Heart right ventricle (tissue), 16 donors: ENCODE measurements around the gene GFPT2. TPM values are rescaled to one million over a fixed set of nuclear protein-coding genes. Genes with fewer than 3 reads are reported as not detected.

Experiments
- ATAC-seq, 8 donors: fragments of 200-7000 bp; cut with Tn5 transposase; one replicate each; pipeline ENCODE4 v1.9.1; 2020; ENCODE audit warnings: mild to moderate bottlenecking in 8 of 8, moderate library complexity in 8 of 8, moderate number of reproducible peaks in 1 of 8
- DNase-seq, 2 donors: peaks; one replicate each; pipeline ENCODE4 v3.0.0-alpha.2; 2020
- H3K27ac ChIP-seq, 10 donors: fragments of 200-600 bp; sonication (generic) in 2 of 10; one replicate each; pipeline versions ENCODE4 v1.5.0 to v1.8.0; 2020 to 2022; ENCODE audit warnings: mild to moderate bottlenecking in 3 of 10
- H3K27me3 ChIP-seq, 7 donors: fragments of 200-600 bp; one replicate each; pipeline ENCODE4 v1.8.0; 2021 to 2022; ENCODE audit warnings: mild to moderate bottlenecking in 2 of 7
- H3K36me3 ChIP-seq, 9 donors: fragments of 200-600 bp; sonication (generic) in 1 of 9; one replicate each; pipeline versions ENCODE4 v1.5.0 to v1.8.0; 2020 to 2022; ENCODE audit warnings: mild to moderate bottlenecking in 2 of 9
- H3K4me1 ChIP-seq, 9 donors: fragments of 200-600 bp; sonication (generic) in 1 of 9; one replicate each; pipeline versions ENCODE4 v1.5.0 to v1.8.0; 2020 to 2022; ENCODE audit warnings: mild to moderate bottlenecking in 4 of 9
- H3K4me3 ChIP-seq, 10 donors: fragments of 200-600 bp; sonication (generic) in 2 of 10; one replicate each; pipeline versions ENCODE4 v1.5.0 to v1.8.0; 2020 to 2022; ENCODE audit warnings: mild to moderate bottlenecking in 7 of 10, moderate library complexity in 2 of 10
- H3K9me3 ChIP-seq, 11 donors: fragments of 200-600 bp in 10 of 11; sonication (generic) in 2 of 11; one replicate each; pipeline versions ENCODE4 v1.5.0 to v1.8.0; 2013 to 2022; ENCODE audit warnings: mild to moderate bottlenecking in 2 of 11, control low read depth in 1 of 11, moderate library complexity in 1 of 11
- WGBS, 2 donors: extraction: QIAGEN DNeasy Blood & Tissue Kit; methylation state at CpG; one replicate each; pipeline ENCODE4 v1.1.7; 2013; ENCODE audit warnings: inconsistent platforms in 1 of 2; 5-methylcytosine and 5-hydroxymethylcytosine counted together
- intact Hi-C, 10 donors: fragments of 100-400 bp; cut with DNase I; formaldehyde crosslinking; loops; one replicate each; pipeline versions ENCODE4 v1.11.1 to v1.14.2; 2022
- polyA plus RNA-seq, 2 donors: library from polyadenylated mRNA; stranded (reverse); fragments of 200-250 nt; gene quantifications; one replicate each; pipeline ENCODE4 v1.2.3, GENCODE V29; 2013
- total RNA-seq, 10 donors: library from RNA; stranded (reverse); fragmentation: NEBNext Ultra II Directional in 3 of 10; extraction: Animal tissue kit (Norgen Biotek cat#: 25700) in 3 of 10; gene quantifications; one replicate each; pipeline versions ENCODE4 v1.2.1 to v1.2.4, GENCODE V29; 2021 to 2023
- TF ChIP-seq, protein P1 (sequence below), 9 donors: fragments of 200-600 bp; sonication (generic) in 2 of 9; IDR thresholded peaks; one replicate each; pipeline versions ENCODE4 v1.5.0 to v1.8.0; 2021 to 2022; ENCODE audit warnings: antibody characterized with exemption in 9 of 9, mild to moderate bottlenecking in 5 of 9, moderate library complexity in 1 of 9
- donor health status: Arrhythmogenic right ventricular cardiomyopathy.
- donor health status: ischemic (EF 13 %, LVEDD 7.1; RV severe dilation, severe dysfunction).
- donor health status: healthy with polysubstance abuse.
- donor health status: DM: no; HTN: yes; CAD: no.
- donor health status: DM: no; HTN: no; CAD: no.
- donor health status: ischemic (EF 25% LVEDD 6.9; RV normal size, moderate dysfunction).
- donor health status: ischemic (EF 25% LVEDD 5.7; RV mildly dilated, moderate dysfunction).
- donor health status: healthy.
- donor health status: DM: yes; HTN: yes; CAD: no.
- donor health status: Ischemic cardiomyopathy.
- donor health status: ischemic (EF 35%, LVEDD 5.7; RV mildly dilated, moderate dysfunction).
- donor health status: nonischemic (EF 11% LVEDD 7.7; RV severe dilation, severe dysfunction).
- donor health status: DM: yes; HTN: yes; CAD: no.
- donor health status: PGD.
- donor health status: ischemic (EF 29% LVEDD 5.4; RV normal size, mild dysfunction).
- donor health status: nonischemic (EF 23%, LVEDD 6.1; RV moderate dilation, normal function).

GFPT2 gene
- total and polyA plus RNA-seq, 12 donors, result 2.5 to 19.4 (median 6.9) TPM

DNA sequence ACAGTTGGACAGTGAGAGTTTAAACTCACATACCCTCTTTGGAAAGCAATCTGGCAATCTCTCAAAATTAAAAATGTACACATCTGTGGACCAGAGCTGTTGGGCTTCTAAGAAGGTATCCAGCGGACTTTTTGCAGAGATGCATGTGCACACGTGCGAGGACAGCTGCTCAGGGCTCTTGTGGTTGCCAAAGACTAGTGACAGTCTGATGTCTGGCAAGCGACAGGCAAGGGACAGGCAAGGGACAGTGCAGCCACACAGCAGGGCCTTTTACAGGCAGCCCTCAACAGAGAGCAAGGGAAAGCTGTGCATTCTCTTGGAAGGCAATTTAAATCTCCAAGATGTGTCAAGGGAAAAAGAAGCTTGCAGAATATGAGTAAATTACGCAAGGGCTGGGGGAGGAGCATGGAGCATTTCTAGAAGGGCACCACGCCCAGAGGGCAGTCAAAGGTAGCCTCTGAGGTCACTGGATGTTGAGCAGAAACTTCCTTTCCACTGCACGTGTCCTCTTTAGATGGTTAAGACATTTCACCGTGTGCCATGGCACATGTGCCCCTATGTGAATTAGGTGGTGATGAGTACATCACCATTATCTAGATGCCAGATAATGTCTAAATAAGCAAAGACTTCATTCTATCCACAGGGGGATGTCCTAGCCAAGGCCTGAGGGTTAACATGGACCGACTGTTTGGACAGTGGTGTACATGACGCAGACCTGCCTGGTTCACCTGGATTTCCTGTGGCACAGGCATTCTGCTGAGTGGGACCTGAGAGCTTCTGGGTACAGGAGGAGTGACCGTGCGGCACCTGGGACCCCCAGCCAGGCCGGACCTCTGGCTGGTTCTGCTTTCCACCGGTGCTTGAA, 9.1 kb downstream of the GFPT2 start:
- Histone ChIP-seq H3K27ac (peak overlapping the region in 2 of 10 donors; percentile 14 to 46), H3K9me3 (no peaks in the 10 kb centered on the region), H3K36me3 (no peaks in the 10 kb centered on the region), H3K4me3 (no peak overlapping the region), H3K27me3 (peaks cover 0 to 16% (median 0%) of the 10 kb centered on the region in 7 donors), H3K4me1 (peaks cover 0 to 28% (median 4%) of the 10 kb centered on the region in 9 donors)
- ATAC-seq (peak in 6 of 8 donors; percentile 7 to 54 (median 24)), DNase-seq (no peak)
- WGBS, 2 donors, result 75 to 82% methylated on average over 14 of the region's 14 CpGs
- TF ChIP-seq, protein P1, sequence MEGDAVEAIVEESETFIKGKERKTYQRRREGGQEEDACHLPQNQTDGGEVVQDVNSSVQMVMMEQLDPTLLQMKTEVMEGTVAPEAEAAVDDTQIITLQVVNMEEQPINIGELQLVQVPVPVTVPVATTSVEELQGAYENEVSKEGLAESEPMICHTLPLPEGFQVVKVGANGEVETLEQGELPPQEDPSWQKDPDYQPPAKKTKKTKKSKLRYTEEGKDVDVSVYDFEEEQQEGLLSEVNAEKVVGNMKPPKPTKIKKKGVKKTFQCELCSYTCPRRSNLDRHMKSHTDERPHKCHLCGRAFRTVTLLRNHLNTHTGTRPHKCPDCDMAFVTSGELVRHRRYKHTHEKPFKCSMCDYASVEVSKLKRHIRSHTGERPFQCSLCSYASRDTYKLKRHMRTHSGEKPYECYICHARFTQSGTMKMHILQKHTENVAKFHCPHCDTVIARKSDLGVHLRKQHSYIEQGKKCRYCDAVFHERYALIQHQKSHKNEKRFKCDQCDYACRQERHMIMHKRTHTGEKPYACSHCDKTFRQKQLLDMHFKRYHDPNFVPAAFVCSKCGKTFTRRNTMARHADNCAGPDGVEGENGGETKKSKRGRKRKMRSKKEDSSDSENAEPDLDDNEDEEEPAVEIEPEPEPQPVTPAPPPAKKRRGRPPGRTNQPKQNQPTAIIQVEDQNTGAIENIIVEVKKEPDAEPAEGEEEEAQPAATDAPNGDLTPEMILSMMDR (IDR thresholded peaks at IDR 0.05), result no peak
- intact Hi-C loops, result no loop called here

DNA sequence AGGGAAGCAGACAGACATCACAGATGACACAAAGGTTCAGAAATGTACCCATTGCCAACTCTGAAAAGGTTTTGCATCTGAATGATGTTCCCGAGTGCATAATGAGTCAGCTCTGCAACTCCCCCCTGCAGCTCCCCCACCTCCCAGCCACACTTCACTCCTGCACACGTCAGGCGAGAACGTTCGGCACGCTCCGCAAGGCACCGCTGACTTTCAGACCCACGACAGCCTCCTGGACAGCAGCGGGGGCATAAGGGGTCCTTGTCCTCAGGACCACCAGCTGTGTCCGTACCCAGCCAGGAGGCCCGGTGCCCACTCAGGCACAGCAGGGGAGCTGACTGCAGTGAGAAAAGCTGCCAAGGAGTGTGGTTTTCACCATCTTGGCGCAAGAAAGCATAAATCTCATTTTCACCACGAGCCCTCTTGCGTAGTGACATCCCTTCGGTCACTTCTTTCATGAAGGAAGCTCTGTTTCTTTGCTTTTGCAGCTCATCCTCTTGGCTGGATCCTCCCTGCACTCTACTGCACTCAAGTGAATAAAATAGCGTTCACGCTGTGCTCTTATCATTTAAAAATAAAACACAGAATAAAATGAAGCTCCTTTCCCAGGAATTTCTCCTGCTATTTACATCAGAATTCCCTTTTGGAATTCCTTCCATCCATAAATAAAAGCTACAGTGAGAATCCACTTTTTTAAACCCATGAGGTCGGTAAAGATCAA, 9.9 kb downstream of the GFPT2 start:
- 41 to 53% methylated on average over 19 of the region's 19 CpGs for WGBS, 2 donors
- TF ChIP-seq, protein P1 (IDR thresholded peaks at IDR 0.05), result no peak
- peak overlapping the region in 1 of 10 donors; percentile 46 for H3K27ac ChIP-seq
- peaks cover 0 to 28% (median 4%) of the 10 kb centered on the region in 9 donors for H3K4me1 ChIP-seq
- DNase-seq, result no peak
- no peaks in the 10 kb centered on the region for H3K36me3 ChIP-seq
- H3K27me3 ChIP-seq, result peaks cover 0 to 10% (median 0%) of the 10 kb centered on the region in 7 donors
- no peak overlapping the region for H3K4me3 ChIP-seq
- intact Hi-C loops, result no loop called here
- ATAC-seq, result peak in 1 of 8 donors; percentile 29
- H3K9me3 ChIP-seq, result no peaks in the 10 kb centered on the region

- Histone ChIP-seq H3K4me3 (no peak overlapping the region), H3K27me3 (peaks cover 0 to 10% (median 4%) of the 10 kb centered on the region in 7 donors), H3K27ac (no peak overlapping the region), H3K4me1 (peaks cover 0 to 19% (median 4%) of the 10 kb centered on the region in 9 donors), H3K9me3 (no peaks in the 10 kb centered on the region), H3K36me3 (peaks cover 0 to 14% (median 0%) of the 10 kb centered on the region in 9 donors)
- intact Hi-C loops, result no loop called here
- WGBS, 2 donors, result 89 to 92% methylated on average over 8 of the region's 8 CpGs
- no peak for ATAC-seq
- TF ChIP-seq, protein P1 (IDR thresholded peaks at IDR 0.05), result no peak
- no peak for DNase-seq
These were observed 11.5 kb downstream of the GFPT2 start for GRCh38 chr5:180341595-180341994.

- Histone ChIP-seq H3K9me3 (no peaks in the 10 kb centered on the region), H3K27ac (no peak overlapping the region), H3K4me3 (no peak overlapping the region), H3K27me3 (peaks cover 0 to 10% (median 4%) of the 10 kb centered on the region in 7 donors), H3K36me3 (peaks cover 0 to 22% (median 0%) of the 10 kb centered on the region in 9 donors), H3K4me1 (peaks cover 0 to 19% (median 4%) of the 10 kb centered on the region in 9 donors)
- WGBS, 2 donors, result 82 to 89% methylated on average over 9 of the region's 9 CpGs
- intact Hi-C loops, result no loop called here
- TF ChIP-seq, protein P1 (IDR thresholded peaks at IDR 0.05), result no peak
- no peak for DNase-seq
- no peak for ATAC-seq
These were observed 12.3 kb downstream of the GFPT2 start for GRCh38 chr5:180340856-180341255.
